Endothelial cell of umbilical vein (primary cell): ENCODE results near the gene PPP1CA. TPM values are rescaled to one million over a fixed set of nuclear protein-coding genes. Genes with fewer than 3 reads are reported as not detected.

Experiments used
- BruUV-seq: library from RNA; stranded (reverse); fragments of 400-500 nt; replicated peaks from 2 replicates; lab custom pipeline; 2021; lab: Mats Ljungman, UMichigan
- CTCF ChIA-PET: fragments of 300-600, 350-600 bp; sonication (Branson Sonifier 250); formaldehyde crosslinking; loops from one replicate; lab custom pipeline; 2021; ENCODE audit warnings: antibody characterized with exemption, inconsistent platforms; lab: Charles Lee
- POLR2A ChIA-PET: fragments of 300-600, 350-600 bp; sonication (Branson Sonifier 250); formaldehyde crosslinking; loops from one replicate; lab custom pipeline; 2021; ENCODE audit warnings: antibody characterized with exemption, inconsistent platforms; lab: Charles Lee
- DNase-seq: peaks from one replicate; pipeline ENCODE4 v3.0.0-alpha.2; 2011; ENCODE audit warnings: low read depth, low spot score
- FAIRE-seq: peaks from 2 replicates; lab custom pipeline; 2011; peaks lifted over from hg19 to GRCh38; lab: Jason Lieb, UNC
- H2AFZ ChIP-seq: 2 replicates; pipeline ENCODE4 v1.6.0; 2012; ENCODE audit warnings: low read depth, low read length, control low read depth, inconsistent platforms
- H3K27ac ChIP-seq: 2 replicates; pipeline ENCODE4 v1.5.1; 2011; ENCODE audit warnings: low read depth, mild to moderate bottlenecking, control low read depth, low read length, moderate library complexity; ENCODE audit not compliant: insufficient read depth
- H3K27me3 ChIP-seq, 2 experiments: 2 replicates each; pipeline versions ENCODE4 v1.6.0 to v1.6.1; 2011; ENCODE audit warnings: low read length in 2 of 2, mixed read lengths in 1 of 2; ENCODE audit not compliant: control insufficient read depth in 2 of 2, insufficient read depth in 2 of 2
- H3K36me3 ChIP-seq, 2 experiments: 2 replicates in 1 of 2; 3 replicates in 1 of 2; pipeline ENCODE4 v1.5.1; 2011; ENCODE audit warnings: low read length in 2 of 2, mild to moderate bottlenecking in 1 of 2, moderate library complexity in 1 of 2; ENCODE audit not compliant: control insufficient read depth in 2 of 2, insufficient read depth in 2 of 2; ENCODE audit errors: extremely low read depth in 1 of 2
- H3K4me1 ChIP-seq: 3 replicates; pipeline ENCODE4 v1.5.1; 2011; ENCODE audit warnings: mild to moderate bottlenecking, low read length; ENCODE audit not compliant: control insufficient read depth, insufficient read depth; ENCODE audit errors: extremely low read depth
- H3K4me2 ChIP-seq: 2 replicates; pipeline ENCODE4 v1.6.1; 2011; ENCODE audit warnings: low read length, control low read depth, mixed read lengths; ENCODE audit not compliant: insufficient read depth
- H3K4me3 ChIP-seq, 3 experiments: fragments of 200-600 bp in 1 of 3; sonication (generic), shearing (Covaris generic) in 1 of 3; replicated peaks in 1 of 3; 2 replicates each; pipeline ENCODE4 v1.5.1; 2011 to 2016; ENCODE audit warnings: control low read depth in 3 of 3, low read length in 3 of 3, mild to moderate bottlenecking in 2 of 3, inconsistent platforms in 1 of 3, low read depth in 1 of 3, moderate library complexity in 1 of 3; ENCODE audit not compliant: insufficient read depth in 1 of 3
- H3K79me2 ChIP-seq: 2 replicates; pipeline ENCODE4 v1.6.0; 2012; ENCODE audit warnings: low read length, inconsistent platforms; ENCODE audit not compliant: control insufficient read depth, insufficient read depth
- H3K9ac ChIP-seq: replicated peaks from 2 replicates; pipeline ENCODE3; 2011; ENCODE audit warnings: low read length, control low read depth; ENCODE audit not compliant: insufficient read depth; ENCODE audit errors: extremely low read depth
- H3K9me1 ChIP-seq: replicated peaks from 3 replicates; pipeline ENCODE4 v1.6.0; 2011; ENCODE audit warnings: mild to moderate bottlenecking, low read length; ENCODE audit not compliant: control insufficient read depth, insufficient read depth; ENCODE audit errors: extremely low read depth
- H3K9me3 ChIP-seq: replicated peaks from 2 replicates; pipeline ENCODE4 v1.5.1; 2012; ENCODE audit warnings: low read length, inconsistent platforms; ENCODE audit not compliant: control insufficient read depth, insufficient read depth
- H4K20me1 ChIP-seq: replicated peaks from 2 replicates; pipeline ENCODE3; 2011; ENCODE audit warnings: mild to moderate bottlenecking, low read length; ENCODE audit not compliant: control insufficient read depth, insufficient read depth; ENCODE audit errors: extremely low read depth
- EZH2 ChIP-seq: IDR thresholded peaks from 2 replicates; pipeline ENCODE4 v1.6.1; 2012; ENCODE audit warnings: borderline replicate concordance, low read depth, mild to moderate bottlenecking, moderate library complexity, low read length, inconsistent platforms; ENCODE audit not compliant: severe bottlenecking
- FOS ChIP-seq: IDR thresholded peaks from 2 replicates; pipeline ENCODE4 v1.6.1; 2011; ENCODE audit warnings: mild to moderate bottlenecking, low read length, moderate library complexity, borderline replicate concordance; ENCODE audit not compliant: insufficient read depth
- GATA2 ChIP-seq: IDR thresholded peaks from 2 replicates; pipeline ENCODE4 v1.7.0; 2011; ENCODE audit warnings: low read depth, mild to moderate bottlenecking, moderate library complexity, mixed read lengths, low read length; ENCODE audit not compliant: insufficient read length, insufficient read depth
- JUN ChIP-seq: IDR thresholded peaks from 2 replicates; pipeline ENCODE4 v1.6.1; 2011; ENCODE audit warnings: borderline replicate concordance, low read depth; ENCODE audit not compliant: insufficient read length, insufficient read depth
- MYC ChIP-seq: IDR thresholded peaks from one replicate; pipeline ENCODE4 v1.6.1; 2011; ENCODE audit warnings: mild to moderate bottlenecking, low read depth, low read length
- POLR2A ChIP-seq: IDR thresholded peaks from 2 replicates; pipeline ENCODE4 v1.6.1; 2012; ENCODE audit warnings: low read depth, mild to moderate bottlenecking, control low read depth, low read length
- POLR2AphosphoS5 ChIP-seq: IDR thresholded peaks from 2 replicates; pipeline ENCODE4 v1.6.1; 2012; ENCODE audit warnings: low read depth, mild to moderate bottlenecking, control low read depth, low read length, moderate library complexity; ENCODE audit not compliant: insufficient read depth
- dilution Hi-C: fragments of 300-500 bp; cut with MboI; formaldehyde crosslinking; loops from one replicate; pipeline ENCODE4 v1.15.0; 2019; ENCODE audit warnings: low sequenced_read_pairs; ENCODE audit not compliant: extremely low pct_ligation_motif_present
- intact Hi-C: fragments of 100-400 bp; cut with micrococcal nuclease; formaldehyde crosslinking; loops from one replicate; pipeline ENCODE4 v1.10.0; 2022
- polyA plus RNA-seq, 4 experiments: library from polyadenylated mRNA; depleted of rRNA in 3 of 4; stranded (reverse) in 3 of 4; unstranded in 1 of 4; fragments of >200 nt; gene quantifications; 2 replicates each; pipeline versions ENCODE4 v1.2.1 to v1.2.3, GENCODE V29; 2011 to 2012; ENCODE audit warnings: missing spikeins in 1 of 4
- total RNA-seq: library from RNA; stranded (reverse); gene quantifications from 2 replicates; pipeline ENCODE4 v1.2.3, GENCODE V29; 2021
- TF ChIP-seq, protein P1 (sequence below): IDR thresholded peaks from 2 replicates; pipeline ENCODE4 v1.6.1; 2011; ENCODE audit not compliant: insufficient read depth, insufficient read length
- TF ChIP-seq, protein P2 (sequence below), 2 donors: IDR thresholded peaks; 1 replicate in 1 of 2; 2 replicates in 1 of 2; pipeline ENCODE4 v1.5.1; 2011; ENCODE audit warnings: low read length in 2 of 2, mild to moderate bottlenecking in 2 of 2, moderate library complexity in 2 of 2, control low read depth in 1 of 2, inconsistent platforms in 1 of 2, low read depth in 1 of 2; ENCODE audit not compliant: insufficient read depth in 1 of 2; ENCODE audit errors: extremely low read depth in 1 of 2

PPP1CA gene
- total and polyA plus RNA-seq, 2 donors (not counting 3 experiments of a cell fraction or from before 2014, with no cell fraction given) = 192 to 419 TPM

DNA sequence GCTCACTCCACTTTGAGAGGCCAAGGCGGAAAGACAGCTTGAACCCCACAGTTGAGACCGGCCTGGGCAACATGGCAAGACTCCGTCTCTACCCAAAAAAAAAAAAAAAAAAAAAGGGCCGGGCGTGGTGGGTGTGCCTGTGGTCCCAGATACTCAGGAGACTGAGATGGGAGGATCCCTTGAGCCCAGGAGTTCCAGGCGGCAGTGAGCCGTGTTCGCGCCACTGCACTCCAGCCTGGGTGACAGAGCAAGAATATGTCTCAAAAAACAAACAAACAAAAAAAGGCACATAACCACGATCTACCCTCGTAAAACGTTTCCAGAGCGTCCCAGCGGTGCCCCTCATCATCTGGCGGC lies 10.7 kb downstream of the PPP1CA start:
- BruUV-seq = no TSS peak
- no peaks in the 10 kb centered on the region for H3K27me3 ChIP-seq
- H3K4me2 ChIP-seq = peak overlapping the region; percentile 90
- no peaks in the 10 kb centered on the region for H3K9me3 ChIP-seq
- peaks cover 4% of the 10 kb centered on the region for H3K79me2 ChIP-seq
- POLR2A ChIA-PET = interaction anchor here (0.6 kb wide), 1 partner anchor 21 kb away, joined by 3 read pairs; no protein-coding TSS in a partner anchor
- intact Hi-C loops (no loop called here), dilution Hi-C loops (no loop called here)
- TF ChIP-seq, protein P1, sequence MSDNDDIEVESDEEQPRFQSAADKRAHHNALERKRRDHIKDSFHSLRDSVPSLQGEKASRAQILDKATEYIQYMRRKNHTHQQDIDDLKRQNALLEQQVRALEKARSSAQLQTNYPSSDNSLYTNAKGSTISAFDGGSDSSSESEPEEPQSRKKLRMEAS = no peak
- no peak for TF ChIP-seq FOS
- TF ChIP-seq JUN = no peak
- TF ChIP-seq GATA2 = no peak
- TF ChIP-seq POLR2AphosphoS5 = no peak
- no peak for TF ChIP-seq MYC
- TF ChIP-seq POLR2A = no peak
- TF ChIP-seq, protein P2, sequence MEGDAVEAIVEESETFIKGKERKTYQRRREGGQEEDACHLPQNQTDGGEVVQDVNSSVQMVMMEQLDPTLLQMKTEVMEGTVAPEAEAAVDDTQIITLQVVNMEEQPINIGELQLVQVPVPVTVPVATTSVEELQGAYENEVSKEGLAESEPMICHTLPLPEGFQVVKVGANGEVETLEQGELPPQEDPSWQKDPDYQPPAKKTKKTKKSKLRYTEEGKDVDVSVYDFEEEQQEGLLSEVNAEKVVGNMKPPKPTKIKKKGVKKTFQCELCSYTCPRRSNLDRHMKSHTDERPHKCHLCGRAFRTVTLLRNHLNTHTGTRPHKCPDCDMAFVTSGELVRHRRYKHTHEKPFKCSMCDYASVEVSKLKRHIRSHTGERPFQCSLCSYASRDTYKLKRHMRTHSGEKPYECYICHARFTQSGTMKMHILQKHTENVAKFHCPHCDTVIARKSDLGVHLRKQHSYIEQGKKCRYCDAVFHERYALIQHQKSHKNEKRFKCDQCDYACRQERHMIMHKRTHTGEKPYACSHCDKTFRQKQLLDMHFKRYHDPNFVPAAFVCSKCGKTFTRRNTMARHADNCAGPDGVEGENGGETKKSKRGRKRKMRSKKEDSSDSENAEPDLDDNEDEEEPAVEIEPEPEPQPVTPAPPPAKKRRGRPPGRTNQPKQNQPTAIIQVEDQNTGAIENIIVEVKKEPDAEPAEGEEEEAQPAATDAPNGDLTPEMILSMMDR (IDR thresholded peaks at IDR 0.05; ENCODE audit: extremely low read depth in 1 of 2, insufficient read depth in 1 of 2, low read depth in 1 of 2, low read length in 2 of 2) = no peak
- no peak for TF ChIP-seq EZH2
- H3K9me1 ChIP-seq = no peaks in the 10 kb centered on the region
- H3K9ac ChIP-seq = peak overlapping the region; percentile 79
- FAIRE-seq (no peak), DNase-seq (no peak)
- H2AFZ ChIP-seq = peak overlapping the region; percentile 57
- H3K36me3 ChIP-seq = peaks cover 0 to 2% of the 10 kb centered on the region in 2 experiments
- CTCF ChIA-PET = interaction anchor here (1.0 to 4.8 kb wide), 7 partner anchors 9 to 127 kb away, joined by 3 to 32 read pairs (median 5); partner anchors contain the start of gene PPP1CA
- H4K20me1 ChIP-seq = no peaks in the 10 kb centered on the region
- H3K4me3 ChIP-seq = peak overlapping the region; percentile 52 to 80 (median 76)
- peaks cover 10% of the 10 kb centered on the region for H3K4me1 ChIP-seq
- peak overlapping the region; percentile 56 for H3K27ac ChIP-seq
